Heart left ventricle (tissue), 16 donors: ENCODE results near the gene F13A1. TPM values are rescaled to one million over a fixed set of nuclear protein-coding genes. Genes with fewer than 3 reads are reported as not detected.

Source experiments
- ATAC-seq, 4 donors: fragments of 200-7000 bp; cut with Tn5 transposase; one replicate each; pipeline ENCODE4 v1.9.1; 2020 to 2022; ENCODE audit warnings: moderate library complexity in 4 of 4, mild to moderate bottlenecking in 3 of 4, moderate number of reproducible peaks in 1 of 4
- DNase-seq, 5 donors: peaks; one replicate each; pipeline ENCODE4 v3.0.0-alpha.2; 2020
- H3K27ac ChIP-seq, 12 donors: fragments of 200-600 bp; sonication (generic) in 4 of 12; one replicate each; pipeline versions ENCODE4 v1.5.0 to v1.8.0; 2016 to 2022; ENCODE audit warnings: mild to moderate bottlenecking in 2 of 12
- H3K27me3 ChIP-seq, 9 donors: fragments of 200-600 bp; sonication (generic) in 2 of 9; one replicate each; pipeline versions ENCODE4 v1.5.1 to v1.8.0; 2016 to 2022; ENCODE audit warnings: mild to moderate bottlenecking in 3 of 9
- H3K36me3 ChIP-seq, 9 donors: fragments of 200-600 bp; sonication (generic) in 2 of 9; one replicate each; pipeline versions ENCODE4 v1.5.0 to v1.8.0; 2018 to 2022; ENCODE audit warnings: mild to moderate bottlenecking in 2 of 9
- H3K4me1 ChIP-seq, 12 donors: fragments of 200-600 bp; sonication (generic) in 4 of 12; one replicate each; pipeline versions ENCODE4 v1.5.0 to v1.8.0; 2016 to 2022; ENCODE audit warnings: mild to moderate bottlenecking in 3 of 12
- H3K4me3 ChIP-seq, 12 donors: fragments of 200-600 bp; sonication (generic) in 4 of 12; one replicate each; pipeline versions ENCODE4 v1.5.0 to v1.8.0; 2017 to 2022; ENCODE audit warnings: mild to moderate bottlenecking in 9 of 12, moderate library complexity in 4 of 12
- H3K9me3 ChIP-seq, 12 donors: fragments of 200-600 bp; sonication (generic) in 4 of 12; one replicate each; pipeline versions ENCODE4 v1.5.0 to v1.8.0; 2016 to 2022; ENCODE audit warnings: mild to moderate bottlenecking in 1 of 12
- CTCF ChIP-seq, 12 donors: fragments of 200-600 bp; sonication (generic) in 4 of 12; IDR thresholded peaks; one replicate each; pipeline versions ENCODE4 v1.5.0 to v1.8.0; 2018 to 2022; ENCODE audit warnings: antibody characterized with exemption in 12 of 12, mild to moderate bottlenecking in 5 of 12
- POLR2A ChIP-seq, 2 donors: fragments of 450-650 bp; IDR thresholded peaks; one replicate each; pipeline ENCODE4 v1.6.1; 2017; ENCODE audit warnings: antibody characterized with exemption in 2 of 2, mild to moderate bottlenecking in 2 of 2, moderate library complexity in 2 of 2
- WGBS, 4 donors: extraction: QIAGEN DNeasy Blood & Tissue Kit in 2 of 4; methylation state at CpG; one replicate each; pipeline versions ENCODE4 v1.1.5 to v1.1.7; 2013 to 2018; 5-methylcytosine and 5-hydroxymethylcytosine counted together
- intact Hi-C, 10 donors: fragments of 100-400 bp; cut with DNase I; formaldehyde crosslinking; loops; one replicate each; pipeline versions ENCODE4 v1.11.1 to v1.14.2; 2022
- polyA plus RNA-seq, 2 donors: library from polyadenylated mRNA; stranded (reverse); fragments of 200-250 nt; gene quantifications; one replicate each; pipeline ENCODE4 v1.2.3, GENCODE V29; 2013
- total RNA-seq, 9 donors: library from RNA; depleted of rRNA in 2 of 9; stranded (reverse); fragments of >200 nt in 2 of 9; fragmentation: NEBNext Ultra II Directional in 3 of 9; extraction: Animal tissue kit (Norgen Biotek cat#: 25700) in 3 of 9; gene quantifications; one replicate each; pipeline versions ENCODE4 v1.1.0 to v1.2.4, GENCODE V29; 2016 to 2023
- donor health status: ischemic (EF 13 %, LVEDD 7.1; RV severe dilation, severe dysfunction).
- donor health status: healthy with polysubstance abuse.
- donor health status: DM: no; HTN: yes; CAD: no.
- donor health status: DM: no; HTN: no; CAD: no.
- donor health status: ischemic (EF 25% LVEDD 6.9; RV normal size, moderate dysfunction).
- donor health status: ischemic (EF 25% LVEDD 5.7; RV mildly dilated, moderate dysfunction).
- donor health status: healthy.
- donor health status: DM: yes; HTN: yes; CAD: no.
- donor health status: ischemic (EF 35%, LVEDD 5.7; RV mildly dilated, moderate dysfunction).
- donor health status: nonischemic (EF 11% LVEDD 7.7; RV severe dilation, severe dysfunction).
- donor health status: DM: yes; HTN: yes; CAD: no.
- donor health status: PGD.
- donor health status: ischemic (EF 29% LVEDD 5.4; RV normal size, mild dysfunction).
- donor health status: nonischemic (EF 23%, LVEDD 6.1; RV moderate dilation, normal function).

Gene F13A1
- total and polyA plus RNA-seq, 11 donors, result 9.0 to 415 (median 35.0) TPM

GRCh38 chr6:6230286-6230685 lies 90.2 kb downstream of the F13A1 start:
- intact Hi-C loops, result no loop called here
- 50 to 71% (median 64%) methylated on average over 1 of the region's 1 CpG for WGBS, 4 donors
- Histone ChIP-seq H3K27me3 (no peaks in the 10 kb centered on the region), H3K9me3 (no peaks in the 10 kb centered on the region), H3K4me1 (no peaks in the 10 kb centered on the region), H3K27ac (no peak overlapping the region), H3K4me3 (no peak overlapping the region), H3K36me3 (no peaks in the 10 kb centered on the region)
- no peak for DNase-seq
- TF ChIP-seq POLR2A (IDR thresholded peaks at IDR 0.05) (no peak), CTCF (IDR thresholded peaks at IDR 0.05) (no peak)
- ATAC-seq, result no peak

DNA sequence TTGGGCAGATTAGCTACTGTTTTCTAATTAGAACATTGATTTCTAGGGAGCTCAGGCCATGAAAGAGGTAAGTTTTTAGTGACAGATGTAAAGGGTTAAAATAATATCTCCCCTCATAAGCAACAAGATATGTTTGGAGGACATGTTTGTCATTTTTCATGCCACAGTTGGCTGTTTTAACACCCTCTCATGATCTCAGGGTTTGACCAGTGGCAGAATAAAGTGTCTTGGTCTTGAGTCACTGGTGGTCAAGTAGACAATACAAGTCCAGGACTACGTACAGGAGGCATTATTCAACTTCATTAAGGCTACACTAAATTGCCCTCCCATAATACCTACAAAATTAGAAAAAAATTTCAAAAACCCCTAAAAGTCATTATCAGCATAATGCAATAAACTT lies 92.6 kb downstream of the F13A1 start:
- no peak overlapping the region for H3K4me3 ChIP-seq
- intact Hi-C loops, result no loop called here
- 79 to 90% (median 87%) methylated on average over 1 of the region's 1 CpG for WGBS, 4 donors
- ATAC-seq (no peak), DNase-seq (no peak)
- H3K36me3 ChIP-seq, result no peaks in the 10 kb centered on the region
- H3K27me3 ChIP-seq, result no peaks in the 10 kb centered on the region
- H3K4me1 ChIP-seq, result no peaks in the 10 kb centered on the region
- TF ChIP-seq POLR2A (IDR thresholded peaks at IDR 0.05) (no peak), CTCF (IDR thresholded peaks at IDR 0.05) (no peak)
- H3K27ac ChIP-seq, result no peak overlapping the region
- no peaks in the 10 kb centered on the region for H3K9me3 ChIP-seq

- no peaks in the 10 kb centered on the region for H3K27me3 ChIP-seq
- no peak for ATAC-seq
- DNase-seq, result no peak
- H3K4me3 ChIP-seq, result no peak overlapping the region
- H3K27ac ChIP-seq, result no peak overlapping the region
- no peak for TF ChIP-seq POLR2A (IDR thresholded peaks at IDR 0.05)
- no peak for TF ChIP-seq CTCF (IDR thresholded peaks at IDR 0.05)
- no peaks in the 10 kb centered on the region for H3K9me3 ChIP-seq
- H3K36me3 ChIP-seq, result peaks cover 0 to 8% (median 0%) of the 10 kb centered on the region in 9 donors
- WGBS, 4 donors, result 35 to 52% (median 40%) methylated on average over 2 of the region's 2 CpGs
- intact Hi-C loops, result no loop called here
- no peaks in the 10 kb centered on the region for H3K4me1 ChIP-seq
Measured at GRCh38 chr6:6225885-6226529, 94.5 kb downstream of the F13A1 start.

GRCh38 chr6:6224933-6225486 lies 95.5 kb downstream of the F13A1 start:
- H3K9me3 ChIP-seq, result no peaks in the 10 kb centered on the region
- no peak overlapping the region for H3K27ac ChIP-seq
- no peaks in the 10 kb centered on the region for H3K4me1 ChIP-seq
- intact Hi-C loops, result no loop called here
- WGBS, 4 donors, result 91 to 94% (median 92%) methylated on average over 6 of the region's 6 CpGs
- ATAC-seq, result no peak
- TF ChIP-seq CTCF (IDR thresholded peaks at IDR 0.05) (no peak), POLR2A (IDR thresholded peaks at IDR 0.05) (no peak)
- DNase-seq, result no peak
- peaks cover 0 to 15% (median 0%) of the 10 kb centered on the region in 9 donors for H3K36me3 ChIP-seq
- H3K27me3 ChIP-seq, result no peaks in the 10 kb centered on the region
- no peak overlapping the region for H3K4me3 ChIP-seq
